H4 (cell line): ENCODE data around the gene SRSF3. TPM values are rescaled to one million over a fixed set of nuclear protein-coding genes. Genes with fewer than 3 reads are reported as not detected.
"Not testable (repeated sequence)": the region's sequence is repeated elsewhere in the genome, so short reads cannot be mapped to it uniquely, and the experiment has no call there.

ENCODE experiments used
- DNase-seq: peaks from one replicate; pipeline ENCODE4 v3.0.0-alpha.2; 2015; ENCODE audit warnings: low spot score
- total RNA-seq: library from RNA; depleted of rRNA; stranded (reverse); fragments of >200 nt; shearing (Covaris generic); gene quantifications from 2 replicates; pipeline ENCODE4 v1.2.3, GENCODE V29; 2014

The SRSF3 gene
- total RNA-seq, 1 experiment from 2014 or later, result 635 TPM

DNA sequence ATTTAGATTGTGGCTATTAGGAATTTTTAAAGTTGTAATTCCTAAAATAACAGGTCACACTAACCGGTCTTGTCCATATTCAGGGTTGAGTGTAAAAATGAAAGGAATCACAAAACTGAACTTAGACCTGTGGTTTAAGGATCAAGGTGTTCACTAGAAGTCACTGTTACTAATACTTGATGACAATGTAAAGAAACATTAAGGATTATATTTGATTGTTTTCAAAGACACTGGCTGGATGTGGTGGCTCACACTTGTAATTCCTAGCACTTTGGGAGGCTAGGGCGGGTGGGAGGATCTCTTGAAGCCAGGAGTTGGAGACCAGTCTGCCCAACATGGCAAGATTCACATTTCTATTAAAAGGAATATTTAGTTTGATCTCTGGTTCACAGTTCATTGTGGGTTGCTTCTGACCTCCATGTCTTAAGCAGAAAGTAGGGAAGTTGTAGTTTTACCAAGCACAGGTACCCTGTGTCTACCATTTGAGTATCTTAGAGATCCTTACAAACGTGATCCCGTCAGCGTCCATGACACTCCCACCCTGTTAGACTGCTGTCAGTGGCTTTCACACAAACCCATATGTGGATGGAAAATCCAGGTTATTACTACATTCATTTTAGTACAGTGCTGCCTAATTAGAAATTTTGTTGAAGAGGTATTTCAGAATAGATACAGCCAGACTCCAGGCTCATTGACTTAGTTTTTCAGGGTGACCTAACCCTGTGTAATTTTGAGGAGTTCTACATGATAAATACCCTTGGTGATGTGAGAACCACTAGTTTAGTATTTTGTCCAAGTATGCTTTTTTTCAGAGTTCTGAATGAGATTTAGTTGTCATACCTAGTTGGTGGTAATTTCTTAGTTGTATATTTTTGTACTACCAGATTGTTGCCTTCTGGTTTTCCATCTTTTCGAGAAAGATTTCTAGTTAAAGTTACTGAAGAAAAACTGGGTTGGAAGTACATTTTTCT lies 10.2 kb downstream of the SRSF3 start:
- no peak for DNase-seq

DNA sequence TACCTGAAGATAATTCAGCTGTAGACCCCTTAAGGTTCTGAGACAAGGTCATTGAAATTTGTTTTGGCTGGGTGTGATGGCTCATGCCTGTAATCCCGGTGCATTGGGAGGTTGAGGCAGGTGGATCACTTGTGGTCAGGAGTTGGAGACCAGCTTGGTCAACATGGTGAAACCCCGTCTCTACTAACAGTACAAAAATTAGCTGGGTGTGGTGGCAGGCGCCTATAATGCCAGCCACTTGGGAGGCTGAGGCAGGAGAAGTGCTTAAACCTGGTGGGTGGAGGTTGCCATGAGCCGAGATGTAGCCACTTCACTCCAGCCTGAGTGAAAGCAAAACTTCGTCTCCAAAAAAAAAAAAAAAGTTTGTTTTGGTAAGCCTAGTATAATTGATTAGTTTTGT lies 11.0 kb downstream of the SRSF3 start:
- DNase-seq, result no peak

DNA sequence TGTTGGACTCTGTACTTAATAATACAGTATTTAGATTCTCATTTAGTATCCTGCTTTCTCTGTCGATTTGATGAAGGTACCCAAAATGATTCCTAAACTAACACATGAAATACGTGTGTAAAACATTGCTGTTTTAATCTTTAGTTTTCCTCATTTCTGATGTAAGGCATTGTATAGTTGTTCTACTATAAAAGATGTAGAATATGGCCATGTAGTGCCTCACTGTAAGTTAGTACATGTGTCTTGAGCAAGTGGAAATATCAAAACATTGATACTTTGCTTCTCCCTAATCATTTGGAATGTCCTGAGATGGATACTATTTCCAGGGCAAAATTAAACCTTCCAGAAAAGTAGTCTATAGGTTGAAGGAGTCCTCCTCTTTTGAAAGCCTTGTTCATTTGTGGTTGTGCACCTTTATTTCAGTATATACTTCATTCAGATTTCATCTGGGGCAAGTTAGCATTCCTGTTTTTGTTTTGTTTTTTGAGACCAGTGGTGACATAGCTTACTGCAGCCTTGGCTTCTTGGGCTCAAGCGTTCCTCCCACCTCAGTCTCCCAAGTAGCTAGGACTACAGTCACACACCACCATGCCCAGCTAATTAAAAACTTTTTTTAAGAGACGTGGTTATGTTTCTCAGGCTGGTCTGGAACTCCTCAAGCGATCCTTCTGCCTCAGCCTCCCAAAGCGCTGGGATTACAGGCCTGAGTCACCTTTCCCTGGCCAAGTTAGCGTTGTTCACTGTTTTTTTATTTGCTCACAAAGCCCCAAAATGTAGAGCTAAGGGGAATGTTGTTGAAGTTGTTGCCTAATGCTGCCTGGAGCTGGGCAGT lies 11.6 kb downstream of the SRSF3 start:
- DNase-seq, result no peak

DNA sequence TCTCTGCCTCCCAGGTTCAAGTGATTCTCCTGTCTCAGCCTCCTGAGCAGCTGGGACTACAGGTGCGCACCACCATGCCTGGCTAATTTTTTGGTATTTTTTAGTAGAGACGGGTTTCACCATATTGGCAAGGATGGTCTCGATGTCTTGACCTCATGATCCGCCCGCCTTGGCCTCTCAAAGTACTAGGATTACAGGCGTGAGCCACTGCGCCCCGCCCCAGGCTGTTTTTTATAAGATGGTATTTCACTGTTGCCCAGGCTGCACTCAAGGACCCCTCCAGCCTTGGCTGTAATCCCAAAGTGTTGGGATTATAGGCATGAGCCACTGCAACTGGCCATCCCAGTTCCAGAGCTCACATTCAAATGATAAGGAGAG lies 13.1 kb downstream of the SRSF3 start:
- DNase-seq, result not testable (repeated sequence)

DNA sequence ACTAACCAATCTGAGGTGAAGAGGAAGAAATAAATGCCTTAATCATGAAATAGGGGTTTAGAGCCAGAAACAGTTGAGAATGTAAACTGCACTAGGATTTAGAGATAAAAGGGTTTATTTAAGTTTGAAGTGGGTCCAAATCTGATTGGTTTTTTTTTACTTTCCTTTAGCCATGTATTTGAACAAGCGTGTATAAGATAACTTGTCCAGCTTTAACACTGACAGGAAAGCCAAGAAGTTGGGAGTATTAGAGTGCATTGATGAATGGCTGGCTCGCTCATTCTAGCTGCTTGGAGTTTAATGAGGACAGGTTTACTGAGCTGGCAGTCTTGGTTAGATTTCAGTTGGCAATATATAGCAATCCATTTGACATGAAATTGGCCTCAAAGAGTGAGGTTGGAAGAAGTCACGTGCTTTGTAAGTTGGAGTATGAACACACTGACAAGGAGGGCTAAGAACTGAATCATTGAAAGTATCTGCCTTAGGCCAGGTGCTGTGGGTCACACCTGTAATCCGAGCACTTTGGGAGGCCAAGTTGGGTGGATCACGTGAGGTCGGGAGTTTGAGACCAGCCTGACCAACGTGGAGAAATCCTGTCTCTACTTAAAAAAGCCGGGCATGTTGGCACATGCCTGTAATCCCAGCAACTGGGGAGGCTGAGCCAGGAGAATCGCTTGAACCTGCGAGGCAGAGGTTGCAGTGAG lies 13.7 kb downstream of the SRSF3 start:
- no peak for DNase-seq

DNA sequence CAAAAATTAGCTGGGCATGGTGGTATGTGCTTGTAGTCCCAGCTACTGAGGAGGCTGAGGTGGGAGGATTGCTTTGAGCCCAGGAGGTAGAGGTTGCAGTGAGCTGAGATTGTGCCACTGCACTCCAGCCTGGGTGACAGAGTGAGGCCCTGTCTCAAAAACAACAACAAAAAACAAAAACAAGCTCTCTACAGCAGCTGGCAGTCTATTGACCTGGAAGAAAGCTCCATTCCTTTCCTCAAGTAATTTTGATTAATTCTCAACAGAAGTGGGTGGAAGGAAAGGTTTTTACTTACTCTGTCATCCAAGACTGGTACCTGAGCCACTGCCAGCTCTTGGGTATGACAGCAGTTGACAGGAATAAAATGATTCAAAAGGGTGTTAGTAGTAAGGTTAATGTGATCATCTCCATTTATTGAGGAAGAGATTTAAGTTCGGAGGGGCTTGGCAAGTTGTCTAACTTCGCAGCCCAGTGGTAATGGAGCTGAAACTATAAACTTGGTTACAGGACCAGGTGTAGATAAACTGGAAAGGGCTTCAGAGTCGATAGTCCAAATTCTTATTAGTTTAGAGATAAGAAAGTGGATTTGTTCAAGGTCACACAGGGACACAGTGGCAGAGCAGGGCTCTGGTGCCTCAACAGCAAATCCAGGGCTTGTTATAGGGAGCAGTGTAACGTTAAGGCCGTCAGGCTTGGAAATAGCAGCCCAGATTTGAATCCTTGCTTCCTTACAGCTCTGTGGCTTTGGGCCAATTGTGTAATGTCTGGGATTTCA lies 14.8 kb downstream of the SRSF3 start:
- DNase-seq, result no peak

DNA sequence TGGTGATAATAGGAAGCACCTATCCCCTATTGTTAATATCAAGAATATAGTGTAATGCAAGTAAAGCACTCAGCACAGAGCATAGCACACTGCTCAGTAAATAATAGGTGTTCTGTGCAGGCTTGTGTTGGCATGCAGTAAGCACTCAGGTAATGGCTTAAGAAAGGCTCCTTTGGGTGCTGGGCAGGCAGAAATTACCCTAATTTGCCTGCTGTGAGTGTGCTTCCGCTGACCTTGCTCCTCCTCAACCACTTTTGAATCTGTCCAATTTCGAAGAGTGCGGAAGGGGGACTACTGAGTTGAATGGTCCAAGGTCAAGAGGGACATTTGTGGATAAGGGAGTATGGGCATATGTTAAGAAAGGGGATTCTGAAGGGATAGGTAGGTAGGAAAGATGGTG lies 15.4 kb downstream of the SRSF3 start:
- DNase-seq, result no peak

DNA sequence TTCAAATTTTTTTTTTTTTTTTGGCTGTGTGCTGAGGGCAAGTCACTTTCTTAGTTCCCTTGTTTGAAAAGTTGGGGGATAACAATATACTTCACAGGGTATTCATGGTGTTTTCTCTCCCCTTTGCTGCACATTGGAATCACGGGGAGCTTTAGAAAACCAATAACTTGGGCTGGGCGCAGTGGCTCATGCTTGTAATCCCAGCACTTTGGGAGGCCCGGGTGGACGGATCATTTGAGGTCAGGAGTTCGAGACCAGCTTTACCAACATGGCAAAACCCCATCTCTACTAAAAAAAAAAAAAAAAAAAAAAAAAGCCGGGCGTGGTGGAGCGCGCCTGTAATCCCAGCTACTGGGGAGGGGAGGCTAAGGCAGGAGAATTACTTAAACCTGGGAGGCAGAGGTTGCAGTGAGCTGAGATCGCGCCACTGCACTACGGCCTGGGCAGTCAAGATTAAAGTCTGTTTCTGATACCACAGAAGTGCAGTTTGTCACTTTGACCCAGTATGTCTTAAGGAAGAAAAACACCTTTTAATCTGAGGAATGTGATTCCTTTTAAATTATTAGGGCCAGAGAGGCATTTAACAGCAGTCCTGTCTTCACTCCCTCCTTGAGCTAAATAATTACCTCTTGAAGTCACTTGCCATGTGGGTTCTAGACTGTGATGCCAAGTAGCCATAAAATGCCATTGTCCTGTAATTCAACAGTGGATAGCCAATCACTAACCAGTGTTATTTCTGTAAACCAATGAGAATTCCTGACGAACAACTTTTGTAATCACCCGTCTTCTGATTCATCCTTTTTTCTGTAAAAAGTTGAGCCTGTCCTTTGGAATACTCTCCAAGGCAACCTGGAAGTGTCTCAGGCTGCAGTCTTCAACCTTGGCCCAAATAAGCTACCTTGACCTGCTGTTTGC lies 16.1 kb downstream of the SRSF3 start:
- no peak for DNase-seq

DNA sequence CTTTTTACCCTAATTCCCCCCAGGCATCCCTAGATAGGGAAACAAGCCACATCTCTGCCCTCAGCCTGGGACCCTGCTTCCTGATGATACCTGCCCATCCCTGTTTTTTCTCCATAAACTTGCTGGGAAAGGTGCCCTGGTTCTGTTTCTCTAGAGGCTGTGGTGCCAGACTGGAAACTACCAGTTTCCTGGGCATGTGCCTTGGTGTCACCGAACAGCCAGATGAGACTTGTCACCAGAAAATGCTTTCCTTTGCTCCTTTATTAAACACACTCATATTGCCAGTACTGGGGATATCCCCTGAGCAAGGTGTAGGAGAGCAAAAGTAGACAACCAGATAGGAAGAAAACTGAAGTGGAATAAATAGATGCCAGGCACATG lies 16.8 kb downstream of the SRSF3 start:
- DNase-seq, result no peak

DNA sequence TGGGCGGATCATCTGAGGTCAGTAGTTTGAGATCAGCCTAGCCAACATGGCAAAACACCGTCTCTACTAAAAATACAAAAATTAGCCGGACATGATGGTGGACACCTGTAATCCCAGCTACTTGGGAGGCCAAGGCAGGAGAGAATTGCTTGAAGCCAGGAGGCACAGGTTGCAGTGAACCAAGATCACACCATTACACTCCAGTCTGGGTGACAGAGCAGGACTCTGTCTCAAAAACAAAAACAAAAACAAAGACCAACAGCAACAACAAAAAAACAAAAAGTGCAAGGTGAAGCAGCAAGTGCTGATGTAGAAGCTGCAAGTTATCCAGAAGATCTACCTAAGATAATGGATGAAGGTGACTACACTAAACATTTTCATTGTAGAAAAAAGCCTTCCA lies 17.5 kb downstream of the SRSF3 start:
- DNase-seq, result not testable (repeated sequence)

DNA sequence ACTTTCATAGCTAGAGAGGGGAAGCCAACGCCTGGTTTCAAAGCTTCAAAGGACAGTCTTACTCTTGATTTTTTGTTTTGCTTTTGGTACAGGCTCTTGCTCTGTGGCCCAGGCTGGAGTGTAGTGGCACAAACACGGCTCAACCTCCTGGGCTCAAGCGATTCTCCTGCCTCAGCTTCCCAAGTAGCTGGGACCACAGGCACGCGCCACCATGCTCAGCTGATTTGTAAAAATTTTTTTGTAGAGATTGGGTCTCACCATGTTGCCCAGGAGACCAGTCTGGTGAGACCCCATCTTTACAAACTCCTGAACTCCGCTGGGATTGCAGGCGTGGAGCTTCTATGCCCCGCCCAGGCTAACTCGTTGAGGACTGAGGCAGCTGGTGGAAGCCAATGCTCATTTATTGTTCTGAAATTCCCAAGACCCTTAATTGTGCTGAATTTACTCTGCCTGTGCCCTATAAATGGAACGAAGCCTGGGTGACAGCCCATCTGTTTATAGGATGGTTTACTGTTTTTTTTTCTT lies 18.0 kb downstream of the SRSF3 start:
- no peak for DNase-seq

DNA sequence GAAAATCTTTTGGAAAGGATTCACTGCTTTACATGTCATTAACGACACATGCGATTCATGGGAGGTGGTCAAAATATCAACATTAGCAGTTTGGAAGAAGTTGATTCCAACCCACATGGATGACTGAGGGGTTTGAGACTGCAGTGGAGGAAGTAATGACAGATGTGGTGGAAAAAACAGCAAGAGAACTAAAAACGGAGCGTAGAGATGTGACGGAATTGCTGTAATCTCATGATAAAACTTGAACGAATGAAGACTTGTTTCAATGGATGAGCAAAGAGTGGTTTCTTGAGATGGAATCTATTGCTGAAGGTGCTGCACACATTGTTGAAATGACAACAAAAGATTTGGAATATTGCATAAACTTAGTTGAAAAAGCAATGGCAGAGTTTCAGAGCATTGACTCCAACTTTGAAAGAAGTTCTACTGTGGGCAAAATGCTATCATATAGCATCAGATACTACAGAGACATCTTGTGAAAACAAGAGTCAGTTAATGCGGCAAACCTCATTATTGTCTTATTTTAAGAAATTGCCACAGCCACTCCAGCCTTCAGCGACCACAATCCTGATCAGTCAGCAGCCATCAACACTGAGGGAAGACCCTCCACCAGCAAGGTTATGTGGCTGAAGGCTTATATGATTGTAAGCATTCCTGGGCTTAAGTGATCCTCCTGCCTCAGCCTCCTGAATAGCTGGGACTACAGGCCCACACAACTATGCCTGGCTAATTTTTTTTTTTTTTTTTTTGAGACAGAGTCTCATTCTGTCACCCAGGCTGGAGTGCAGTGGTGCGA lies 19.2 kb downstream of the SRSF3 start:
- DNase-seq, result no peak

DNA sequence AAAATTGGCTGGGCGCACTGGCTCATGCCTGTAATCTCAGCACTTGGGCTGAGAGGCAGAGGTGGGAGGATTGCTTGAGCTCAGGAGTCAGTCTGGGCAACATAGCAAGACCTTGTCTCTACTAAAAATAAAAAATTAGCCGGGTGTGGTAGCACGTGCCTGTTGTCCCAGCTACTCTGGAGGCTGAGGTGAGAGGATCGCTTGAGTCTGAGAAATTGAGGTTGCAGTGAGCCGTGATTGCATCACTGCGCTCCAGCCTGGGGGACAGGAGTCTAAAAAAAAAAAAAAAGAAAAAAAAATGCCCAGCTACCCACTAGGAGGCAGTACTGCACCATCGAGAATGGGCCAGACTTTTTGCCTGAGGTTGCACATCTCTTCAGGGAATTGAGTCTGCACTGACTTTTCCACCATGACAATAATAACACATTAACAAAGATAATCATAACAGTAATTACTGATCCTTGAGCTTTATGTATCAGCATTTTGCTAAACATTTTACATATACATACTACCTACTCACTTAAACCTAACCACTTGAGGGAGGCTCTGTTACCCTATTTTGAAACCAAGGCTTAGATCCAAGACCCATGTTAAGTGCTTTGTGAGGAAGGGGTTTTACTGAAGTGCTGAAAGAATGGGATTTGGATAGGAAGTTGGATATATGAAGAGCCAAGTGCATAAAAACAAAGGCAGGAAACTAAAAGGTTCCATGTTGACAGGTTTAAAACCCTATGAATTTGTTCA lies 21.0 kb downstream of the SRSF3 start:
- DNase-seq, result peak; percentile 57

DNA sequence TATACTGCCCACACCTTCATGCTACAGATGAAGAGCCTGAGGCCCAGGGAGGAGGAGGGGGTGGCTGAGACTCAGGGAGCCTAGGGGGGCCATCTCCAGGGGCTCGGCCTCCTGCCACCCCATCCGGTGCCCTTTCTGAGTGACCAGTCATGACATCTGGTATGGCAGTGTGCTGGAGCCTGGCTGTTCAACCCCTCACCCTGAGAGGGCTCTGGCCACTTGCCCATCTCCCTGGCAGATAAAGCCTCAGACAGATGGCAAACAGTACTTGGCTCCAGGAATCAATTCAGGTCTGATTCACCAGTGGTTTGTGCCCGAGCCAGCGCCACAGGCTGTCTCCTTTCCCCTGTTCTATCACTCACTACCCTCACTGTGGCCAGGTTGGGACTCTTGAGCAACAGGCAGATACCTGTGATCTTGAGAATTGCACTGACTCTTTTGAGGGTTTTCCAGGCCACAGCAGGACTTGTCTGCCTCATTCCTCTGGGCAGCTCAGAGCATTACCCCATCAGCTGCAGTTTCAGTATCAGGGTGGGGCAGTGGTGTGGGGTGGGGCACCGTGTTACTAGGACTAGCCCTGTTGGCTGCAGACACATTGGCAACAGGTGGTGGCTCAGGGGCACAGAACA lies 22.8 kb downstream of the SRSF3 start:
- DNase-seq, result peak; percentile 63

DNA sequence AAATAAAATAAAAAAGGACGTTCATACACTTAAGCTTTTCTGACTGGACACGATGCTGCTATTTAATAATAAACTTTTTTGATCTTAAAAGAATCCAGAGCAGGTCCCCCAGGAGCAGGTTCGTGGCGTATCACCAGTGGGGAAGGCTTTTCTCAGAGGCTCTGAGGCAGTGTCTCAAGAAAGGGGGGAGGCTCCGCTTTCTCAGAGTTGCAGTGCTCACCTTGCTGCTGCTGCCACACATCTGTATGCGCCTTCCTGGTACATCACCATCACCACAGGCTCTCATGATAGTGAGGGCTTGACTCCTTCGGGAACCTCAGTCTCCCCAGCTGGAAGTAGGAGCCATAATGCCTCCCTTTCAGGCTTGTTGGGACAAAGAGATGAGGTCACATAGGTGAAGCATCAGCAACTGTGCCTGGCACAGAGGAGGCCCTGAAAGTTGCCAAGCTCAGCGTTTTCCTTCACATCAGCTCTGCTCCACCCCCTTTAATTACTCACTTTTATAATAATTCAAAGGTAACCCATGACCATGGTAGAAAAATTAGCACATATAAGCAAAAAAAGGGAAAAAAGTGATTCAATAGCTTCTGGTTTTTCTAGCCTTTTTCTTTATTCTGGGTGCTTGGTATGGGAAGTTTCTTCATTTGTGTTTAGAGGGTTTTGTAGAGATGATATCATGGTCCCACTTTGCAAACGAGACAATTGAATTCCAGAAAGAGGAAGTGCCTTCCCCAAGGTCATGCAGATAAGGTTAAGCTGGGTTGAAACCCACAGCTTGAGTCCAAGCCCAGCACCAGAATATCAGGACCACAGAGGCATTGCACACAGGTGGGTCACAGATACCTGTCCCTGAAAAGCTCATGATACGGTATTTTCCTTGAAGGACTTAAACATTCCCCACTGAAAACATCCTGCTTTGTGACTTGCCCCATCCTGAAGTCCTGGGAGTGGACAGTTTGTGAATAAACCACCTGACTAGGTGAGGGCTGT lies 24.5 kb downstream of the SRSF3 start:
- no peak for DNase-seq

DNA sequence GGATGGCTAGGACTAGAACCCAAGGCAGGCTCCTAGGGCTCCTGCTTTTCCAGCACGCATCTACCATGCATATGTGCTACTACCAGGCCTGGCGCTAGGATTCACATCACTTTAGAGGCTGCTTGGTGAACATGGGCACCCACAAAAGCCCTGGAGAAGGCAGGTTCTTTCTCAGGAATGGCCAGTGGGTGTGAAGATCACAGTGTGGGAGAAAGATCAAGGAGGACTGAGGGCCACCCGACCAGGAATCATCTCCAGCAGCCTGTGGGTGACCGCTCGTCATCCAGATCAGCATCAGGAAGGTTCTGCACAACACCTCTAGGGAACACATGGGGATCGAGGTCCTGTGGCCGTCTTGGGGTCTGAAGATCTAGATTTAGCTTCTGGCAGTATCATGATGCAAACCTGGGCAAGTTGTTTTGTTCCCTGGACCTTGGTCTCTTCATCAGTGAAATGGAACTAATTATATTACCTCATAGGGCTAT lies 27.3 kb downstream of the SRSF3 start:
- no peak for DNase-seq
